ENCODE measurements around the gene CYTH1.

CYTH1 gene

GRCh38 chr17:78628547-78629435 is 153.3 kb downstream of the CYTH1 start:
- no peak for DNase-seq (ENCODE audit: low read depth)
- no peak overlapping the region for H3K4me3 ChIP-seq (ENCODE audit: low read length)
- TF ChIP-seq, protein P1, sequence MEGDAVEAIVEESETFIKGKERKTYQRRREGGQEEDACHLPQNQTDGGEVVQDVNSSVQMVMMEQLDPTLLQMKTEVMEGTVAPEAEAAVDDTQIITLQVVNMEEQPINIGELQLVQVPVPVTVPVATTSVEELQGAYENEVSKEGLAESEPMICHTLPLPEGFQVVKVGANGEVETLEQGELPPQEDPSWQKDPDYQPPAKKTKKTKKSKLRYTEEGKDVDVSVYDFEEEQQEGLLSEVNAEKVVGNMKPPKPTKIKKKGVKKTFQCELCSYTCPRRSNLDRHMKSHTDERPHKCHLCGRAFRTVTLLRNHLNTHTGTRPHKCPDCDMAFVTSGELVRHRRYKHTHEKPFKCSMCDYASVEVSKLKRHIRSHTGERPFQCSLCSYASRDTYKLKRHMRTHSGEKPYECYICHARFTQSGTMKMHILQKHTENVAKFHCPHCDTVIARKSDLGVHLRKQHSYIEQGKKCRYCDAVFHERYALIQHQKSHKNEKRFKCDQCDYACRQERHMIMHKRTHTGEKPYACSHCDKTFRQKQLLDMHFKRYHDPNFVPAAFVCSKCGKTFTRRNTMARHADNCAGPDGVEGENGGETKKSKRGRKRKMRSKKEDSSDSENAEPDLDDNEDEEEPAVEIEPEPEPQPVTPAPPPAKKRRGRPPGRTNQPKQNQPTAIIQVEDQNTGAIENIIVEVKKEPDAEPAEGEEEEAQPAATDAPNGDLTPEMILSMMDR (conservative IDR thresholded peaks at IDR 0.05; ENCODE audit: low read length) = no peak

DNA sequence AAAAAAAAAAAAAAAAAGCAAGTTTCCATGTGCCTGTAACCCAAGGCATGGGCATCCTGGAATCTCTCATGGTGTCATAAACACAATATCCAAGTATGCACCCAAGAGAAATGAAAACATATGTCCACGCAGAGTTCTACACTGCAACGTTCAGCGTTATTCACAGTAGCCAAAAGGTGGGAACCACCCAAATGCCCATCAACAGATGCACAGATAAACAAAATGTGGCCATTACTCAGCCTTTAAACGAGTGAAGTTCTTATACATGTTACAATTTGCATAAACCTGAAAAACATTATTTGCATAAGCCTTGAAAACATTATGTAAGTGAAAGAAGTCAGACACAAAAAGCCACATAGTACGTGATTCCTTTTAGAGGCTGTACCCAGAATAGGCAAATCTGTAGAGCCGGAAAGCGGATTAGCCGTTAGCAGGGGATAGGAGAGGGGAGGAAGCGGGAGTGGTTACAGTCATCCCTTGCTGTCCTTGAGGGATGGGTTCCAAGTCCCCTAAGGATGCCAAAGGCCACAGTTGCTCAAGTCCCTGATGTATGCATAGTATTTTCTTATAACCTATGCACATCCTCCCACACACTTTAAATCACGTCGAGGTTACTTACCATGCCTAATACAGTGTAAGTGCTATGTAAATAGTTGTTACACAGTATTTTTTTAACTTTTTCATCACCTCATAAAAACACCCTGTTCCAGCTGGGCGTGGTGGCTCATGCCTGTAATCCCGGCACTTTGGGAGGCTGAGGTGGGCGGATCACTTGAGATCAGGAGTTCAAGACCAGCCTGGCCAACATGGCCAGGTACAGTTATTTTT is 157.5 kb downstream of the CYTH1 start:
- TF ChIP-seq, protein P1 (conservative IDR thresholded peaks at IDR 0.05; ENCODE audit: low read length) = no peak
- H3K4me3 ChIP-seq (ENCODE audit: low read length) = no peak overlapping the region
- DNase-seq (ENCODE audit: low read depth) = no peak
